ENCODE results near the gene SPTLC1. TPM values are rescaled to one million over a fixed set of nuclear protein-coding genes. Genes with fewer than 3 reads are reported as not detected.

SPTLC1 gene
- total RNA-seq, 1 experiment from 2014 or later, result 72.7 TPM

- Mint-ChIP-seq H3K9me3 (ENCODE audit: low read depth, unreplicated experiment) (peaks cover 3% of the 10 kb centered on the region), H3K27me3 (ENCODE audit: unreplicated experiment) (no peaks in the 10 kb centered on the region), H3K36me3 (ENCODE audit: insufficient read depth, unreplicated experiment) (peaks cover 5% of the 10 kb centered on the region), H3K4me1 (ENCODE audit: low read depth, unreplicated experiment) (no peaks in the 10 kb centered on the region), H3K27ac (ENCODE audit: unreplicated experiment) (no peak overlapping the region), H3K4me3 (ENCODE audit: low read depth, unreplicated experiment) (no peak overlapping the region)
- intact Hi-C loops (cut with micrococcal nuclease; ENCODE audit: unreplicated experiment), result no loop called here
- BruUV-seq (replicated peaks), result no TSS peak
- no peak for DNase-seq
- TF ChIP-seq CTCF (IDR thresholded peaks at IDR 0.05; ENCODE audit: unreplicated experiment), result no peak
- CTCF ChIA-PET, result no interaction called here
Observed at GRCh38 chr9:92058026-92058425, 57.2 kb downstream of the SPTLC1 start.

- Mint-ChIP-seq H3K9me3 (ENCODE audit: low read depth, unreplicated experiment) (no peaks in the 10 kb centered on the region), H3K4me1 (ENCODE audit: low read depth, unreplicated experiment) (no peaks in the 10 kb centered on the region), H3K27me3 (ENCODE audit: unreplicated experiment) (no peaks in the 10 kb centered on the region), H3K36me3 (ENCODE audit: insufficient read depth, unreplicated experiment) (peaks cover 5% of the 10 kb centered on the region), H3K4me3 (ENCODE audit: low read depth, unreplicated experiment) (no peak overlapping the region), H3K27ac (ENCODE audit: unreplicated experiment) (no peak overlapping the region)
- no peak for DNase-seq
- BruUV-seq (replicated peaks), result no TSS peak
- intact Hi-C loops (cut with micrococcal nuclease; ENCODE audit: unreplicated experiment), result no loop called here
- CTCF ChIA-PET, result no interaction called here
- TF ChIP-seq CTCF (IDR thresholded peaks at IDR 0.05; ENCODE audit: unreplicated experiment), result no peak
Observed at GRCh38 chr9:92057226-92057625, 58.0 kb downstream of the SPTLC1 start.

- CTCF ChIA-PET, result no interaction called here
Observed at GRCh38 chr9:92055624-92056023, 59.6 kb downstream of the SPTLC1 start.

GRCh38 chr9:92048924-92049625 lies 66.1 kb downstream of the SPTLC1 start:
- no peak overlapping the region for H3K27ac Mint-ChIP-seq (ENCODE audit: unreplicated experiment)
- CTCF ChIA-PET, result no interaction called here

More at GRCh38 chr9:92055624-92056023, 59.6 kb downstream of the SPTLC1 start:
- intact Hi-C loops (cut with micrococcal nuclease; ENCODE audit: unreplicated experiment), result no loop called here
- peaks cover 2% of the 10 kb centered on the region for H3K36me3 Mint-ChIP-seq (ENCODE audit: insufficient read depth, unreplicated experiment)
- BruUV-seq (replicated peaks), result no TSS peak
- H3K4me1 Mint-ChIP-seq (ENCODE audit: low read depth, unreplicated experiment), result no peaks in the 10 kb centered on the region
- no peaks in the 10 kb centered on the region for H3K9me3 Mint-ChIP-seq (ENCODE audit: low read depth, unreplicated experiment)
- no peaks in the 10 kb centered on the region for H3K27me3 Mint-ChIP-seq (ENCODE audit: unreplicated experiment)
- no peak for DNase-seq
- H3K4me3 Mint-ChIP-seq (ENCODE audit: low read depth, unreplicated experiment), result no peak overlapping the region
- TF ChIP-seq CTCF (IDR thresholded peaks at IDR 0.05; ENCODE audit: unreplicated experiment), result no peak
- H3K27ac Mint-ChIP-seq (ENCODE audit: unreplicated experiment), result no peak overlapping the region

More at GRCh38 chr9:92048924-92049625, 66.1 kb downstream of the SPTLC1 start:
- H3K4me3 Mint-ChIP-seq (ENCODE audit: low read depth, unreplicated experiment), result no peak overlapping the region
- H3K27me3 Mint-ChIP-seq (ENCODE audit: unreplicated experiment), result no peaks in the 10 kb centered on the region
- no peak for DNase-seq
- peaks cover 12% of the 10 kb centered on the region for H3K36me3 Mint-ChIP-seq (ENCODE audit: insufficient read depth, unreplicated experiment)
- BruUV-seq (replicated peaks), result no TSS peak
- H3K9me3 Mint-ChIP-seq (ENCODE audit: low read depth, unreplicated experiment), result peaks cover 3% of the 10 kb centered on the region
- H3K4me1 Mint-ChIP-seq (ENCODE audit: low read depth, unreplicated experiment), result no peaks in the 10 kb centered on the region
- intact Hi-C loops (cut with micrococcal nuclease; ENCODE audit: unreplicated experiment), result no loop called here
- no peak for TF ChIP-seq CTCF (IDR thresholded peaks at IDR 0.05; ENCODE audit: unreplicated experiment)

All from Calu3 (cell line).